GM19099 (cell line): Measurements from ENCODE around the gene SEC16B.

Experiments used
- POLR2A ChIP-seq: IDR thresholded peaks from 3 replicates; pipeline ENCODE4 v1.6.1; 2011; ENCODE audit warnings: low read depth; ENCODE audit not compliant: insufficient read length; ENCODE audit errors: extremely low read depth

The SEC16B gene, protein sequence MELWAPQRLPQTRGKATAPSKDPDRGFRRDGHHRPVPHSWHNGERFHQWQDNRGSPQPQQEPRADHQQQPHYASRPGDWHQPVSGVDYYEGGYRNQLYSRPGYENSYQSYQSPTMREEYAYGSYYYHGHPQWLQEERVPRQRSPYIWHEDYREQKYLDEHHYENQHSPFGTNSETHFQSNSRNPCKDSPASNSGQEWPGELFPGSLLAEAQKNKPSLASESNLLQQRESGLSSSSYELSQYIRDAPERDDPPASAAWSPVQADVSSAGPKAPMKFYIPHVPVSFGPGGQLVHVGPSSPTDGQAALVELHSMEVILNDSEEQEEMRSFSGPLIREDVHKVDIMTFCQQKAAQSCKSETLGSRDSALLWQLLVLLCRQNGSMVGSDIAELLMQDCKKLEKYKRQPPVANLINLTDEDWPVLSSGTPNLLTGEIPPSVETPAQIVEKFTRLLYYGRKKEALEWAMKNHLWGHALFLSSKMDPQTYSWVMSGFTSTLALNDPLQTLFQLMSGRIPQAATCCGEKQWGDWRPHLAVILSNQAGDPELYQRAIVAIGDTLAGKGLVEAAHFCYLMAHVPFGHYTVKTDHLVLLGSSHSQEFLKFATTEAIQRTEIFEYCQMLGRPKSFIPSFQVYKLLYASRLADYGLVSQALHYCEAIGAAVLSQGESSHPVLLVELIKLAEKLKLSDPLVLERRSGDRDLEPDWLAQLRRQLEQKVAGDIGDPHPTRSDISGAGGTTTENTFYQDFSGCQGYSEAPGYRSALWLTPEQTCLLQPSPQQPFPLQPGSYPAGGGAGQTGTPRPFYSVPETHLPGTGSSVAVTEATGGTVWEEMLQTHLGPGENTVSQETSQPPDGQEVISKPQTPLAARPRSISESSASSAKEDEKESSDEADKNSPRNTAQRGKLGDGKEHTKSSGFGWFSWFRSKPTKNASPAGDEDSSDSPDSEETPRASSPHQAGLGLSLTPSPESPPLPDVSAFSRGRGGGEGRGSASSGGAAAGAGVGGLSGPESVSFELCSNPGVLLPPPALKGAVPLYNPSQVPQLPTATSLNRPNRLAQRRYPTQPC

DNA sequence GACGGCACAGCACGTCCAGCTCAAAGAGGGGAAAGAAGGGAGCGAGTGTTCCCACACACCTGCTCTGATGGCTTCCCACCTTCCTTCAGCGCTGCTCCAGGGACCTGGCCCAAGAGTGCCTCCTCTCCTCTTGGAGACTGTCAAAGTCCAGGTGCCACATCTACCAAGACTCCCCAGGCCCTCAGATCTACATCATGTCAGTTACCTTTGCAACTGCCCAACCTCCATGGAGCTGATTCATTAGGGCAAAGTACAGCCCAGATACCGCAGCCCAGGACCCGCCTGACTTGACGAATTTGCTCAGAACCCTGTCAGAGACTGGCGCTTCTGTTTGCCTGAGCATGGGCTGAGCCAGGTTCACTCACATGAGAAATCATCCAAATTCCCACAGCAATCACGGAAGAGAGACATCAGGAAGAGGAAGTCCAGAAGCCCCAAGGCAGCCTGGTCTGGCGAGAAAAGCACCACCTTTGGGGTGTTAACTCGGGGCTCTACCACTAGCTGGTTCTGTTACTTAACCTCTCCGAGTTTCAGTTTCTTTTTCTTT, at the start of gene SEC16B:
TSS of gene SEC16B (minus strand) at position 234 of the 547 bp plus-strand sequence. CDS start 2,077 bp downstream, outside the sequence.
- no peak for TF ChIP-seq POLR2A

DNA sequence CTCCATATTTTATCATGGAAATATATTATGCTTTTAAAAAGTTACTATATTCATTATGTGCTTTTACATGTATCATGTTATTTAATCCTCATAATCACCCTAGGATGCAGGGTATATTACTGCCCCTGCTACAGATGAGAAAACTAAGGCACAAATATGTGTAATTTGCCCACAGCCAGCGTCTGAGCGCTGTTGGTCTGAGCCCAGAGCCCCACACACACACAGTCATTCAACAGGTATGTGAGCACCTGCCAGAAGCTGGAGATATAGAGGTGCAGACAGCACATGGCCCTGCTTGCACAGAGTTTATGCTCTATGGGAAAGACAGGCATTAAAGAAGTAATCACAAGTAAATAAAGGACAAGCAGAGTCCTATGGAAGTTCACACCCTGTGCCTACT, 49.8 kb upstream of the SEC16B start:
- no peak for TF ChIP-seq POLR2A

DNA sequence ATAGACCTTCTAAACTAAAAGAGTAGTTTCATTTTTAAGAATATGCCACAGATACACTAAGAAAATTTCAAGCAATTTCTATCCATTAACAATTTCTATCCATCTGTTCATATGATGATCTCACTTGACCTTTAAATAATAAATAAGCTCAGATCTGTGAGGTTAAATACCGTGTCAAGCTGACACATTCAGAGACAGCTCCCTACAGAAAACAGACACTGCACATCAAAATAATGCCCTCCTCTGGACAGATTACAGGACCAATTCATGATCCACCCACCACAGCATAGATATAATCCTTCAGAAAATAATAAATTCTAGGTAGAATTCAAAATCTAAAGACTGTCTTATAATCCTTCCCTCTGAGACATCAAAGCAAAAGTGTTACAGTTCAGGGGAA, 49.4 kb upstream of the SEC16B start:
- no peak for TF ChIP-seq POLR2A

DNA sequence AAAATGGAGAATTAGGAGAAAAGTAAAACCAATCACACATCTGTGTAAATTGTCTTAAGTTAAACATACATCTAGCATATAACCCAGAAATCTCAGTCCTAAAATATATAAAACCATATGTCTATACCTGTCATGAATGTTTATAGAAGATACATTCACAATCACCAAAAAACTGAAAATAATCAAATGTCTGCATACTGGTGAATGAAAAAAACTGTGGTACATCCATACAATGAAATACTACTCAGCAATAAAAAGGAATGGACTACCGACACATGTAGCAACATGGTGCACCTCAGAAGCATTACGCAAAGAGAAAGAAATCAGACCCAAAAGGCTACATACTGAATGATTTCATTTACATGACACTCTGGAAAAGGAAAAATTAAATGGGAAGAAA, 47.7 kb upstream of the SEC16B start:
- TF ChIP-seq POLR2A: no peak

DNA sequence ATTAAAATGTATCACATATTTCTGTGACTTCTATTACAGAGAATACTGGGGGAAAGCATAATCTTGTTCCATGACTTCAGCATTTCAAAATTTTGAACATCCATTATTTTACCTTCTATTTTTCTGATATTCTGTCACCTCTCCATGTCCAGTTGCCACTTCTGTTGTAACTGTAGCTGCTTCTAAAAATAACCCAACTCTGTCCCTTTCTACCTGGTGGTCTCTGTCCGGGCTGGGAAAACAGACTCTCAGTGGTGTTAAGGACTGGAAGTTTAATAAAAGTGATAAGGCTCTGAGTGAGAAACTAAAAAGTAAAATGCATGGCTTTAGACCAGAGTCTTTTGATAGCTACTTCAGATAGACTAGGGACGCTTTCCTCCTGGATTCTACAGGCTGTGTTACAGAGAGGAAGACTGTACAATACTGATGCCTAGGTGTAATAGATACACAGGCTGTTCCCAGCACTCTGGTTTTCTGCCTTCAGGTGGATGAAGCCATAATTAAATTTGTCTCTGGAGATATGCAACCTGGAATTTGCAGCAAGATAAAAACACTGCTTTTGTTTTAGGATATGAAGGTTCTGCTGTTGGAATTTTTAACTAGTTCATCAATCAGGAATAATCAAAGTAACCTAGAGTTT, 42.1 kb upstream of the SEC16B start:
- no peak for TF ChIP-seq POLR2A

DNA sequence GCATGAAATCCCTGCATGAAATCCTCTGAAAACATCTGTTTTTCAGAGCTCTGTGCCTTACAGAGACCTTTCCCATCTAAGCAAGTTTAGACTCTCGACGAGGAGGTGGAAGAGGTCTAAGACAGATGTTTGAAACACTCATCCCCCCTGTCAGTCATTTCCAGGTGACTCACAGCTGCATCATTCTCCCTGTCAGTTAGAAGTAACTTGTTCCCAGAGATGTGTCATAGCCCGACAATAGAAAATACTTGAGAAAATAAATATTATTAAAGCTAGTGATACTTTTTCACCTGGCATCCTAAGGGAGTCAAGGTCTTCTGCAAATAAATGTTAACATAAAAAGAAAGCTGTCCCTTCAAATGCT, 41.6 kb upstream of the SEC16B start:
- no peak for TF ChIP-seq POLR2A

DNA sequence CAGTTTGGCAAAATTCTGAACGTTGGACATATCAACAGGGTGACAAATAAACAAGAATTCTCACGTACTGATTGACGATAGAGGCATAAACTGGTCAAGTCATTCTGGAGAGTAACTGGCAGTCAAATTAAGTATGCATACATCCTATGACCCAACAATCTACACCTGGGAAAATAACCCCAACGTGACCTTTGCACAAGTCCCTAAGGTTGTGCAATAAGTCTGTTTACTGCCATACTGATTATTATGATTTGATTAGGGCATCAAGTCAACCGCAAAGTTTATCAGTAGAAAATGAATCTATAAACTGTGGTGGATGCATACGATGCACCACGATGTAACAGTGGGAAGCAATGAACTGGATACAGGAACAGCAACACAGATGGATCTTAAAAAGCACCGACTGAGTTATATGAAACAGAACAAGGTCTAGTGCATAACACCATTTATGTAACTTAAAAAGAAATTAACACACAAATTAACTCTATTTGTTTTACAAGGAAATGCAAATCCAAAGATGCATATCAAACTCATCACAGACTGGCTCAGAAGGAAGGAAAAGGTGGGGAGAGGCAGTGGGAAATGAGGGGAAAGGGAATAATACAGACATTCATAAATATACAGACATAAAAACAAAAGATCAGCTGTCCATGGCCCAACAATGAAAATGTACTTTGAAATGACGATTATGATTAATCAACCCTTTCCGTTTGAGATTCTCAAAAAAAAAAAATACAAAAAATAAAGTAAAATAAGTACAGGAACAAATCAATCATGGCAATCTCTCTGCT, 41.0 kb upstream of the SEC16B start:
- TF ChIP-seq POLR2A: no peak

DNA sequence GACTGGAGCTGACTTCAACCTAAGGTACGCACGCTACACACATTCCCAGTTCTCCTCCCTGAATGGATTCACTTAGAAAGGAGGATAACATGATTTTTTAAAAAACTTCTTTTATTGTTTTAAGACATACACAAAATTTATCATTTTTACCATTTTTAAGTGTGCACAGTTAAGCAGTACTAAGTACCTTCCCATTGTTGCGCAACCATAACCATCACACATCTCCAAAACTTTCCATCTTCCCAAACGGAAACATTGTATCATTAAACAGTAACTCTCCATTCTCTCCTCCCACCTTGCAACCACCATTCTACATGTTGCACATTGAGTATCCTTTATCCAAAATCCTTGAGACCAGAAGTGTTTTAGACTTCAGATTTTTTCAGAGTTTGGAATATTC, 36.2 kb upstream of the SEC16B start:
- TF ChIP-seq POLR2A: no peak

DNA sequence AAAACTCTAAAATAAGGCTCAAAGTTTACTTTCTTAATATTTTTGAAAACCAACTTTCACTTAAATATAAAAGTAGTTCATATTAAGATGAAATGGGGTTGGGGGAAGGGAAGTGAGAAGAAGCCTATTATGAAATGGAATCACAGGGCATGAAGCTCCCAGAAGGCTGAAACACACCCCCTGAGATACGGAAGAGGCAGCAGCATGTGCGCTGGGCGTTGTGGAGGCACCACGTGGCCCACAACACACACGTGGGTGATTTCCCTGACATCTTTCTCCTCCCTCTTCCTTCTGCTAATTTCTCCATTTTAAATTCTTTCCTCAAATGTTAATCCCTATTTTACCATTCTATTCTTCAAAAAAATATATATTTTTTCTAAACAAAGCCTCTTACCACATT, 35.6 kb upstream of the SEC16B start:
- no peak for TF ChIP-seq POLR2A

DNA sequence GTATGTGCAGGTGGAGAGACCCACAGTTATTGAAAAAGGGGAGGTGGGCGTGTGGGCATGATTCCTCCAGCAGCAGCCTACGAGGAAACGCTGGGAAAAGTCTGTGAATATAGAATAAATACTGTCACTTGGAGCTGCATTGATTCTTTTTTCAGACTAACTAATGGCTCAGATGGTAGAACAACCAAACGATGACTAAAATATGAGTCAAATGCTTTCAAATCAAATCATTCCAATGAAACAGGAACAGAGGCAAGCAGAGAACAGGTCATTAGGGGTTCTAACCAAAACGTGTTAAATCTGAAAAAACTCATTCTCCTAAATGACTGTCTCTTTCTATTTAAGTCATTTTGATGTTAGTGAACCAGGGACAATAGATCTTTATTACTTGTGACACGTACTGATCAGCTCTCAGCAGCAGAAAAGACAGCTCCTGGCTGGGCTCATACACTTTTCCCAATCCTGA, 35.1 kb upstream of the SEC16B start:
- no peak for TF ChIP-seq POLR2A

DNA sequence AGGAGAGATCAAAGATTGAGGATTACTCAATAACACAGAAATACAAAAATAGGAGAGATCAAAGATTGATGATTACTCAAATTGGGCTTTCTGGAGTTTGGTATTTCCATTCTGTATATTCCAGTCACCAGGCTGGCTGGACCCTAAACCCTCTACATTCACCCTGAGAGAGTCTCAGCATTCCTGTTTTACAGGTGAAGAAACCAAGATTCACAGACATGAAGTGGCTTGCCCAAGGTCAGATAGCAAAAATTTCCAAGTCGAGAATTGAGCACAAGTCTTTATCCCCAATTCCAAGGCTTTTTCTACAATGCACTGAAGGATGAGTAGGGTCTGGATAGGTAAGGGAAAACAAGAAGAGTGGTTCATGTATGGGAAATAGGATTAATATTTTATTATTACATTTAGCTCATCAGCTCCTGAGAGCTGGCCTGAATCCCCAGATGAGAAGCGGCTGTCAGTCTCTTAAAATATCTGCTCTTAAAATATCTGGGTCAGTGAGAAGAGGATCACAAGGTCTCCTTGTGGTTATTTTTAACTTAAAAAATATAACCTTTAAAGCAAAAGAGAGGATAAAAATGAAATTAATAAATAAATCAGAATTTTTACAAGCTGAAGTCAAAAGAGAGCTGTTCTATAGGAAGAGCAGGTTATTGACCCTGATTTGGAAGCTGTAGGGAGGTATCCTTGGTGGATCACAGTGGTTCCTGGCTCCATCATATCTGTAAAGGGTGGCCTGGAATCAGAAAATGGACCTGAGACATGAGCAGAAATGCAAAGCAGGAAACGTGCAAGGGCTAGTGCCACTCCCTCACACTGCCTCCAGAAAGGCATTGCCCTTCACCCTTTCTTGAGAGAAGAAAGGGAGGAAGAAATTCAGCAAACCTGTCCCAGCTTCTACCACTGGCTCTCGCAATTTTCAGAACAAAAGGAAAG, 29.1 kb upstream of the SEC16B start:
- TF ChIP-seq POLR2A: no peak

DNA sequence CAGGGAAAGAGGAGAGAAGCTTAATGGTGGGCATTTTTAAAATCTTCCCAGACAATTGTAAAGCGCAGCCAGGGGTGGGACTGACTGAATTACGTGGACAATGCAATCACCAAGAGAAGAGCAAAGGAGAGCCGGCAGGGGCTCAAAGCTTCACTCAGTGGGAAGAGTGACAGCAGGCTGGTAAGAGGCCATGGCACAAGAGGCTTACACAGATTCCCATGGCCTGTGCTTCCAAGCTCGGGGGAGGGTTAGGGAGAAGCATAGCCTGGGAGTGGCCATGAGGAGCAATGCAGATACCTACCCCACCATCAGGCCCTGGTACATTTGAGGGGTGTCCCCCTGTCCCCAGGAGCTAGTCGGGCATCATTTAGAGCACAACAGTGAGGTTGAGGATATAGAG, 27.1 kb upstream of the SEC16B start:
- no peak for TF ChIP-seq POLR2A

DNA sequence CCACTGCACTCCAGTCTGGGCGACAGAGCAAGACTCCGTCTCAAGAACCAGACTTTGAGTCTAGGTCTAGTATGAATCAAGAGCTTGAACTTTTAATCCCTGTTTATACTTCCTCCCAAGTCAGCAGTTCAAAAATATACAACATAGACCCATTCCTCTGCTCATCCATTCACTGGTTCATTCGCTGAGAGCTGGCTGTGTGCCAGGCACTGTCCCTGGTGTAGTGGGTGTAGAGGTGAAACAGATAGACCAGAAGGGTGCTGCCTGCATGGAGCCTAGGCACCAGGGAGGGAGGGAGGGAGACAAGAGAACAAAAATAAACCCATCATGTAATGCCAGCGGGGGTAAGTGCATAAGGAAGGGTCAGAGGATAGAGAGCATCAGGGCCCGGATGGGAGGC, 25.5 kb upstream of the SEC16B start:
- no peak for TF ChIP-seq POLR2A
